Glomerular visceral epithelial cell (primary cell): ENCODE data around the gene MID1.
A peak's percentile ranks its signal among the peaks of the same experiment; 100 is the strongest.

Experiments
- DNase-seq: peaks from one replicate; pipeline ENCODE4 v3.0.0-alpha.2; 2016; ENCODE audit errors: extremely low spot score

The MID1 gene

DNA sequence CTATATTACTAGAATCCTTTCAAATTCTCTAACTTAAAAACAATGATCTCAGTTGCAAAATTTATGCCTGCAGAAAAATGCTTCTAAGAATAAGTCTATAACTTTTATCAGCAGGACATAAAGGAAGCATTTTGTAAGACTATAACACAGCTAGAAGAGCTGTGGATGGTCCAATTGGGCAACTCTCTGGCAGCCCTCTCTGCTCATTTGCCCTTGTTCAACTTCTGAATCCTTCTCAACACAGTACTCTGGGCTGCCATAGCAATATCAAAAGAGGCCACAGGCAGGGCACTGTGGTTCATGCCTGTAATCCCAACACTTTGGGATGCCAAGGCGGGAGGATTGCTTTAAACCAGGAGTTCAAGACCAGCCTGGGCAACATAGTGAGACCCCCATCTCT lies 88.5 kb downstream of the MID1 start:
- DNase-seq, result no peak

GRCh38 chrX:10529344-10529743 lies 91.0 kb downstream of the MID1 start:
- peak; percentile 4 for DNase-seq

GRCh38 chrX:10526451-10526850 lies 93.9 kb downstream of the MID1 start:
- DNase-seq, result no peak

DNA sequence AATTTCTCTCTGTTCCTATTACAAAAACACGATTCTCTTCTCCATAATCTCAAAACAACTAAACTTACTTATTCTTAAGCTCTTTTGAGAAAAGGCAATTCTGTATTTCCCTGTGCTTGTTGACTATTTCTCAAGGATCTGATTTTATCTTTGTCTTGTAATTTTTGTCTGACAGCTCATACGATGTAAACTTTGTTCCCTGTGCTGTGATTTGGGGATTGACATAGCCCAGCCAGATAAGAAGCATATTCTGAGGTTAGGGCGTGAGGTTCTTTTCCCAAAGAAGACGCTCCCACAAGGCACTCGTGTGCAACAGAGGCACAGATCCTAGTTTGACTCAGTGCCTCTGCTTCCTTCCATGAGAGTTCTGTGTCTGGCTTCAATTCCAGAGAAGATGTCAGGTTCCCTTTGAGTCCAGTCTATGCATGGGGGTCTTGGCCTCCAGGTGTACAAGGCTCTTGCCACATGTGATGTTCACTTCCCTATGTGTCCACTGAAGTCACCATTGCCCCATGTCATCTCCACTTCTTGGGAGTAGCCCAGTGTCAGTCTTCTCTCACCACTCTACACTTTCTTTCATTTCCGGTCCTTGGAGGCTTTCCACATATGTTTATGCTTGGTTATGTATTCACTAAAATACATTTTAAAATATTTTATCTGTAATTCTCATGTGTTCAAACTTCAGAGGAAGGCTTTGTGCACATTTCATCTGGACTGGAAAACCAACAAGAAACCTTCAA lies 94.8 kb downstream of the MID1 start:
- no peak for DNase-seq

DNA sequence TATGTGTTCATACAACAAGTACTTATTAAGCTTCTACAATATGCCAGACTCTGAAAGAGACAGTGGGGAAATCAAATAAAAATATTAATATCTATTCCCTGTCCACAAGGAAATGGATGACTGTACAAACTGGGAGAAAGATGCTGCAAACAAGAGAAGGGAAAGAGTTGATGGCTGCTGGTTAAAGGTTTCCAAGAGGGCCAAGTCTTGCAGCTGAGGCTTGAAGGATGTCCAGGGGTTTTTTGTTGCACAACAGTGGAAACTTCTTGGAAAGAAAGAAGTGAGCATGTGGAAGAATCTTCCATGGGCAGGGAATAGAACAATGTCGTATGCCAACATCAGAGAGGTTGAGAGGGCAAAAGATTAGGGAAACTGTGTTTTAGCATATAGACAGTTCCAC lies 95.8 kb downstream of the MID1 start:
- no peak for DNase-seq

DNA sequence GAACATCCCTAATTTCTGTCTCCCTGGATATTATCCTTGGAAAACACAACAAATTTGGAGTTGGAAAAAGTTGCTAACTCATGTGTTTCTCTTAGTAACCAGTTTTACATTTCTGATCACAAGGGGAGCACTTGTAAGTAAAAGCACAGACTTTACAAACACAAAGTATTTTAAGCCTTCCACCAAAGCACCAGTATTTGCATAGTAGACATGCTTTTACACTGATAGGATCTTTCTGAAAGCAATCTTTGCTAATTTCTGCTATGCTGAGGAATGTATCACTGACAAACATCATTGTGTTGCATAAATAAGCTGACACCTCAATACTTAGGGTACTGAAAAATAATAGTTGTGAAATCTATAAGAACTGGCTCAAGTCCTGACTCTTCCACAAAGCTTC lies 100.6 kb downstream of the MID1 start:
- DNase-seq, result no peak

DNA sequence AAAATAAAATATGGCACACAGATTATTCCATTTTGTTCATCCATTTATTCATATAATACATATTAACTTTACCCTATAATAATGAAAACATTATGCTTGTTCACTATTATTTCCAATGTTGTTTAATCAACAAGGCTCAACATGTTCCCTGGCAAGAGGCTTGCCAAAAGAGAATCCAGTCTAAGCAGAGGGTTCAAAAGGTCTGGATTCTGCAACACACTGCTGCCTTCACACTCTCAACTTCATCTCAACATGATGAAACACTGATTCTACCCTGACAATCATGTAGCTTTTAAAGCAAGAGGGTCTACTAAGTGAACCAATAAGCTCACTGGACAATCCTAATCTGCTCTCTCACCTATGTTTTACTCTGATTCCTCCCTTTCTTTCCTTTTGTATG lies 101.1 kb downstream of the MID1 start:
- DNase-seq, result no peak

- no peak for DNase-seq
Observed at GRCh38 chrX:10518073-10518472, 102.3 kb downstream of the MID1 start.

DNA sequence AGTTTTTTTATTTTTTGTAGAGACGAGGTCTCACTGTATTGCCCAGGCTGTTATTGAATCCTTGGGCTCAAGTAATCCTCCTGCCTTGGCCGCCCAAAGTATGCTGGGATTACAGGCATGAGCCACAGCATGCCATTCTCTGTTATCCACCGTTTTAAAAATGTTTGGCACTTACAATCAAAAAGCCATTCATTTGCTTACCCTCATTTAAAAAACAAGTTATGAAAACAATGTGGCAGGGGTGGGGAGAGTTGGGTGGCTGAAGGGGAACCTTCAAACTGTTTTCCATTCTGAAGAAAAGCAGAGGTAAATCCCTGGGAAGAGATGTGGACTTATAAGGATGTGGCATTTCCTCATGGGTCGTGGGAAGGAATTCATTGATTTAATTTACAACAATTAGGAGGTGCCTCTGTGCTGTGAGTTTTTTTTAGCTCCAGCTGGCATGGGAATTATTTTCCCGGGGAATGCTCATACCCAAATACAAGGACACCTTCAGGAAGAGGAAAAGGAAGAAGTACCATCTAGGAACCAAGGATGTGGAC lies 103.5 kb downstream of the MID1 start:
- DNase-seq, result no peak

GRCh38 chrX:10514891-10515290 lies 105.5 kb downstream of the MID1 start:
- DNase-seq, result no peak

DNA sequence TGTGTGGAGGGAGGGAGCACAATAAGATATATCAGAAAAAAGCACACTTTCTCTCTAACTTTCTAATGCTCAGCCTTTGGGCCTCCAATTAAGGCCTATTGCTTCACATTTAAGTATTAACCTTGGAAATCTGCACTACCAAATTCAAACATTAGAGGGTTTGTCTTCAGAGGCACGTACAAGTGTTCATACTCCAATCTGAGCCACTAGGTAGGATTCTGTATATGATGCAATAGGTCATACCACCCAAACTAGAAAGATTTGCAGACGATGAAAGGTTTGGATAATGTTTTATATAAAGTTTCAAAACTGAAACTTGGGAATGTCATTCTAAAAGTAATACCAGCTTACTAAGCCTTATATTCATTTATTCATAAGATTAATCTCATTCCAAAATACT lies 106.4 kb downstream of the MID1 start:
- DNase-seq, result no peak

DNA sequence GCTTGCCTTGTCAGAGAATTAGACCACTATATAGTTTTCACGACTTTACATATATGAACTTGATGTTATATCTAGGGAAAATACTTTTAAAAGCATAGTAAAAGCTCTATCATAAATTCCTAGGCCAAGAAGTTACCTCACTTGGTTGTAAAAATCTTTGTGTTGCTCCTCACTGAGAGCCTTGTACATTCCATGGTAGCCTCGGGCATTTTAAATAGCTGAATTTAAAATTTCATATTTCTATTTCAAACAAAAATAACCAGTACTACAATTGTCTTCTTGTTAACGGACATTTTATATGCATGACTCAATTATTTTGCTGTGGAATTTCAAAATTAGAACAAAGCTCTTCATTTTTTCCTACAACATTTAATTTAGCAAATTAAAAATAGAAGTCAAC lies 107.6 kb downstream of the MID1 start:
- no peak for DNase-seq

- DNase-seq, result peak; percentile 71
Observed at GRCh38 chrX:10512258-10512657, 108.1 kb downstream of the MID1 start.

- DNase-seq, result no peak
Observed at GRCh38 chrX:10509397-10509796, 111.0 kb downstream of the MID1 start.

DNA sequence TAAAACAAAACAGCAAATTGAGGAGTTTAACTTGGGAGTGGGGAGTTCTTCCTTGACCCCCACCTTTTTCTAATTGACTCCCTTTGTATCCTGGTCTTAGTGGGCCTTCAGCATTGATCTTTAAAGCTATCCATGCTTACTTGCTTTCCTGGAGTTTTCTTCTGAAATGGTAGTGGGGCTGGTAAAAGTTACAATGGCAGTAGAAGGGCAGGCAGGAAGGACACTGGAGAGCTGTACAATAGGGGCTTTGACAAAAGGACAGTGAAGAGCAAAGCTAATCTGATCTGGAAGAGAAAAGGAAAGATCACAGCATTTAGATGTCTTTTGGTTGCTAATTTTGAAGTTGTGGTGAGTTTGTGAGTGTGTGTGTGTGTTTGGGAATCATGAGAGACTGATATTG lies 111.5 kb downstream of the MID1 start:
- DNase-seq, result no peak

- DNase-seq, result peak; percentile 62
Observed at GRCh38 chrX:10507876-10508275, 112.5 kb downstream of the MID1 start.

DNA sequence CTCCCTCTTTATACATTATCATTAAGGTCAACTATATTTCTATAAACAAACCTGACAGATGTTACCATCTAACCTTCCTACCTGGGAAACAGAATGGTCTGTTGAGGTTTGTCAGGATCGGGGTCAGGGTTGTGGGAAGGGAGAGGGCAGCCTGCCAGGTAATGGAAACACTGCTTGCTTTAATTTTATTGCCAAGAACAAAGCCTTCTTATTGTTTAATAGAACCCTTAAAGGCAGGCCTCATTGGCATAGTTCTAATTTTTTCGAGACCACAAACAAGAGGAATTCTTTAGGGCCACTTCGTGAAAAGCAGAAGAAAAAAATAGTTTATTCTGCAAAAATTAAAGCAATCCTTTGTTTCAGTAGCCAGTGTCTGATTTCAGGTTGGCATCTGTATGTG lies 113.2 kb downstream of the MID1 start:
- peak; percentile 24 for DNase-seq

DNA sequence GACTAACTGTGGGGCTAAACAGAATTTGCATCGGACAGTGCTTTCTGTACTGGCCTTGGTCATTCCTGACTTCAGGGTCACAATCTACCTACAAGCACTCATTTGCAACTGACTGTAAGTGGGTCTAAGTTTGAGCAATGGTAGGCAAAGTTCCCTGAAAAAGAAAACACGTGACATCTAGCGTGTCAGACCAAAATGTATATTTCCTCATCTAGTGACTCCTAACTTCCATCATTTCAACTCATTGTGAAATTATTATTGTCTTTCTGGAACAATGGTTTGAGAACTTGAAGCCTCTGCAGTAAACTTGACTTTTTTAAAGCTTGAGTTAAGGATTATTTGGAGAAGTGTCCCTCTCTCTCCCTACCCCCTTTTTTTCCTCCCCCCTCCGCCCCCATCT lies 113.6 kb downstream of the MID1 start:
- no peak for DNase-seq

DNA sequence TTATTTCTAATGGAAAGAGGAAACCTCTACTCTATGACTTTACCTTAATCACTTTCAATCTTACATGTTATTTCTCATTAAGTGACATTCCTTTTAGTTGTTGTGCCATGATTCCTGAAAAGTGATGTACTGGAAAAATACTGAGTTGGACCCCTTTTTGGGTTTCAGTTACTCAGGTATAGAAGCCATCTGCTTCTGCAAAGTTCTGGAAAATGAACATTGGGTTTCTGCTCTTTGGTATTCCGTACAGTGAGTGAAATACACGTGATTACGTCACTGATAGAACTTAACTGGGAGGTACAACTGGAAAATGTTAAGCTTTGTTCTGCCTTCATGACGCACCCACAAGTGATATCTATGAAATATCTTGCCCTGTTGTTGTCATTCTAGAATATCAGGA lies 114.7 kb downstream of the MID1 start:
- no peak for DNase-seq

DNA sequence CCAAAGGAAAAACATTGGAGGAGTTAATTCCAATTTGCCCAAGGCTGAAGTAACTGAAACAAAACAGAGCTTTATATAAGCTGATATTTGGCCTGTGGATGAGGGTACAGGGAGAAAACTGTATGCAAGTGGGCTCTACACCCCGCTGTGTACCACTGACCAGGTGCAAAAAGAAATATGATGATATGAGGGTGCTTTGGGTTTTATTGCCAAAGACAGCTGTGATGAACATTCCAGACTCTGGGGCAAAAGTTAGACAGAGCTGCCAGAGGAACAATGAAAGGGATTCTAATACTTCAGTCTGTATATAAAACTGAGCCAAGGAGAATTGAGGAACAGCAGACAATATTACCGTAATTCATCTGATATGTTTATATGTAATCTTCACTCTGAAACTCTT lies 117.4 kb downstream of the MID1 start:
- no peak for DNase-seq

DNA sequence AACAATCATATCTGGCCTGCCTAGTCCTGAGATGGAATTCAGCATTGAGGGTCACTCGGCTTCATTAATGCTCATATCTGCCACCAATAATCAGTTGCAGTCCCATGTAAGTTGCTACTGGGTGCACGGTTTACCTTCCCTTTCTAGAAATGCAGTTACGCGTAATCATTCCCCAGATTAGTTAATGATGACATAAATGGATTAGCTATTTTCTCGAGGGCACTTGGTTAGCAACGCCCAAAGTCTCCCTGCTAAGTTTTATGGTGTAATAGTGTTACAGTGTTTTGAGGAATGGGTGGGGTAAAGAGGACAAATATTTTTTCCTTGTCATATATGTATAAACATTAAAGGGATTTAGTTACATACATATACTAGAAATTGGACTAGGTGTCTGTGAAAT lies 118.8 kb downstream of the MID1 start:
- DNase-seq, result no peak

DNA sequence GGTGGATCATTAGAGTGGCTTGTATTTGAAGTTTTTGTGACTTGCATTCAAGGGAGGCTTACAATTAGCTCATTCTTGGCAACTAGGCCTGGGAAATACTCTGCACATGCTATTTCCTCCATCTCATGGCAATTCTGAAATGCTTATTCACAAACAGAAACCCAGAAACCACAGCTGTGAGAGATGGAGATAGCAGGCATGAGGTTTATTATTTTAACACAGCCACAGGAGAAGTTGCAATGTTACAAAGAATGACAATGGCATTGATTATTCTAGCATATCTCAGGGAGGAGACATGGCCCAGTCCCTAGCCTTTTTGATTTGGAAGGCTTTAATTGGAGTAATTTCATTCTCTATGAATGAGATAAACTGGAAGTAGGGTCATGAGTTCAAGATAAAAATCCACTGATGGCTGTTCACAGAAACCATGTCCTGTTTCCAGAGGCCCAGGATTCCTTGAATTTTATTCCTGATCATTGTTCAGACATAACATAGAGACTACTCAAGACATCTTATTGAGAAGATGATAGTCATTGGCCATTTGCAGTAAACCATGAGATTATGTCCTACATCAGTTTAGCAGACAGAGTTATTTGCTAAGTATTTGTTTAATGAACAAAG lies 123.9 kb downstream of the MID1 start:
- DNase-seq, result peak; percentile 69

DNA sequence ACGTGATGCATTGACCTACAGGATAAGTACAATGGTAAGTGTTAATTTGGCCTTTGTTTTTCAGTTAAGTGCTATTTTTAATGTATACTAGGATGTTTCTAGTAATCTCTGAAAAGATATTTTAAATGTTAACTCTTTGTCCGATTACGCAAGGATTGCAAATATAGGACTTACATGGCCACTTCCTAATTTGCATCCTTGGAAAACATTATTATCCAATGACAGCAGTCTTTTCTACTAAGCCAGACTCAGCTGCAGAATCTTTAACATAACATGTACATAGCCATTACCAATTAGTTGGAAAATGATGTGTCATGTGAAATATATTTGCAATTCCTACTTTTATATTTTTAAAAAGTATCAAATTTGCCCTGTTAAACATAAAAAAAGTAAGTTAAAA lies 124.7 kb downstream of the MID1 start:
- DNase-seq, result no peak

GRCh38 chrX:10492250-10492649 lies 128.1 kb downstream of the MID1 start:
- no peak for DNase-seq
